Neural cell (in vitro differentiated cells): ENCODE data around the gene TLL2.

Experiments
- CTCF ChIP-seq: fragments of 450-650 bp; IDR thresholded peaks from 2 replicates; pipeline ENCODE4 v1.5.1; 2014; ENCODE audit warnings: antibody characterized with exemption, mild to moderate bottlenecking, moderate library complexity; ENCODE audit not compliant: poor library complexity, severe bottlenecking
- EZH2 ChIP-seq: fragments of 200-600, 300-800 bp; shearing (Covaris generic), sonication (generic); IDR thresholded peaks from 2 replicates; pipeline ENCODE4 v1.6.1; 2014; ENCODE audit warnings: antibody characterized with exemption, low read length, borderline replicate concordance, mild to moderate bottlenecking; ENCODE audit not compliant: insufficient read depth, poor library complexity, severe bottlenecking
- REST ChIP-seq: IDR thresholded peaks from 2 replicates; pipeline ENCODE4 v1.6.1; 2012; ENCODE audit warnings: borderline replicate concordance

GRCh38 chr10:96494694-96495093 lies 19.0 kb downstream of the TLL2 start:
- TF ChIP-seq CTCF, result no peak
- TF ChIP-seq EZH2, result no peak
- no peak for TF ChIP-seq REST
